Measurements from ENCODE around the gene SEC22A. TPM values are rescaled to one million over a fixed set of nuclear protein-coding genes. Genes with fewer than 3 reads are reported as not detected.

SEC22A gene
- polyA plus RNA-seq, 1 of the 3 experiments (the other 2 are of a cell fraction), result 13.0 TPM

GRCh38 chr3:123301331-123302184, 99.8 kb downstream of the SEC22A start:
- no peak overlapping the region for H3K27ac ChIP-seq (ENCODE audit: low read depth in 2 of 2, low read length in 1 of 2)
- no peak overlapping the region for H2AFZ ChIP-seq (ENCODE audit: low read depth)
- 7% methylated on average over 2 of the region's 4 CpGs for WGBS (ENCODE audit: low lambda C conversion rate)
- TF ChIP-seq JUND (IDR thresholded peaks at IDR 0.05) (no peak), RXRA (IDR thresholded peaks at IDR 0.05; ENCODE audit: borderline replicate concordance, low read depth) (no peak), SMC3 (IDR thresholded peaks at IDR 0.05; ENCODE audit: low read depth, low read length) (no peak), MEF2A (IDR thresholded peaks at IDR 0.05; ENCODE audit: borderline replicate concordance, low read depth) (no peak), FOXJ3 (CRISPR knock-in tag; IDR thresholded peaks at IDR 0.05) (no peak), ELF1 (IDR thresholded peaks at IDR 0.05) (no peak)
- TF ChIP-seq, protein P1, sequence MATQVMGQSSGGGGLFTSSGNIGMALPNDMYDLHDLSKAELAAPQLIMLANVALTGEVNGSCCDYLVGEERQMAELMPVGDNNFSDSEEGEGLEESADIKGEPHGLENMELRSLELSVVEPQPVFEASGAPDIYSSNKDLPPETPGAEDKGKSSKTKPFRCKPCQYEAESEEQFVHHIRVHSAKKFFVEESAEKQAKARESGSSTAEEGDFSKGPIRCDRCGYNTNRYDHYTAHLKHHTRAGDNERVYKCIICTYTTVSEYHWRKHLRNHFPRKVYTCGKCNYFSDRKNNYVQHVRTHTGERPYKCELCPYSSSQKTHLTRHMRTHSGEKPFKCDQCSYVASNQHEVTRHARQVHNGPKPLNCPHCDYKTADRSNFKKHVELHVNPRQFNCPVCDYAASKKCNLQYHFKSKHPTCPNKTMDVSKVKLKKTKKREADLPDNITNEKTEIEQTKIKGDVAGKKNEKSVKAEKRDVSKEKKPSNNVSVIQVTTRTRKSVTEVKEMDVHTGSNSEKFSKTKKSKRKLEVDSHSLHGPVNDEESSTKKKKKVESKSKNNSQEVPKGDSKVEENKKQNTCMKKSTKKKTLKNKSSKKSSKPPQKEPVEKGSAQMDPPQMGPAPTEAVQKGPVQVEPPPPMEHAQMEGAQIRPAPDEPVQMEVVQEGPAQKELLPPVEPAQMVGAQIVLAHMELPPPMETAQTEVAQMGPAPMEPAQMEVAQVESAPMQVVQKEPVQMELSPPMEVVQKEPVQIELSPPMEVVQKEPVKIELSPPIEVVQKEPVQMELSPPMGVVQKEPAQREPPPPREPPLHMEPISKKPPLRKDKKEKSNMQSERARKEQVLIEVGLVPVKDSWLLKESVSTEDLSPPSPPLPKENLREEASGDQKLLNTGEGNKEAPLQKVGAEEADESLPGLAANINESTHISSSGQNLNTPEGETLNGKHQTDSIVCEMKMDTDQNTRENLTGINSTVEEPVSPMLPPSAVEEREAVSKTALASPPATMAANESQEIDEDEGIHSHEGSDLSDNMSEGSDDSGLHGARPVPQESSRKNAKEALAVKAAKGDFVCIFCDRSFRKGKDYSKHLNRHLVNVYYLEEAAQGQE (IDR thresholded peaks at IDR 0.05; ENCODE audit: low read depth, low read length), result no peak
- TF ChIP-seq, protein P2, sequence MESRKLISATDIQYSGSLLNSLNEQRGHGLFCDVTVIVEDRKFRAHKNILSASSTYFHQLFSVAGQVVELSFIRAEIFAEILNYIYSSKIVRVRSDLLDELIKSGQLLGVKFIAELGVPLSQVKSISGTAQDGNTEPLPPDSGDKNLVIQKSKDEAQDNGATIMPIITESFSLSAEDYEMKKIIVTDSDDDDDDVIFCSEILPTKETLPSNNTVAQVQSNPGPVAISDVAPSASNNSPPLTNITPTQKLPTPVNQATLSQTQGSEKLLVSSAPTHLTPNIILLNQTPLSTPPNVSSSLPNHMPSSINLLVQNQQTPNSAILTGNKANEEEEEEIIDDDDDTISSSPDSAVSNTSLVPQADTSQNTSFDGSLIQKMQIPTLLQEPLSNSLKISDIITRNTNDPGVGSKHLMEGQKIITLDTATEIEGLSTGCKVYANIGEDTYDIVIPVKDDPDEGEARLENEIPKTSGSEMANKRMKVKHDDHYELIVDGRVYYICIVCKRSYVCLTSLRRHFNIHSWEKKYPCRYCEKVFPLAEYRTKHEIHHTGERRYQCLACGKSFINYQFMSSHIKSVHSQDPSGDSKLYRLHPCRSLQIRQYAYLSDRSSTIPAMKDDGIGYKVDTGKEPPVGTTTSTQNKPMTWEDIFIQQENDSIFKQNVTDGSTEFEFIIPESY (IDR thresholded peaks at IDR 0.05; ENCODE audit: borderline replicate concordance, low read depth), result no peak
- TF ChIP-seq, protein P3, sequence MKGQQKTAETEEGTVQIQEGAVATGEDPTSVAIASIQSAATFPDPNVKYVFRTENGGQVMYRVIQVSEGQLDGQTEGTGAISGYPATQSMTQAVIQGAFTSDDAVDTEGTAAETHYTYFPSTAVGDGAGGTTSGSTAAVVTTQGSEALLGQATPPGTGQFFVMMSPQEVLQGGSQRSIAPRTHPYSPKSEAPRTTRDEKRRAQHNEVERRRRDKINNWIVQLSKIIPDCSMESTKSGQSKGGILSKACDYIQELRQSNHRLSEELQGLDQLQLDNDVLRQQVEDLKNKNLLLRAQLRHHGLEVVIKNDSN (IDR thresholded peaks at IDR 0.05; ENCODE audit: borderline replicate concordance, low read depth), result no peak
- H4K20me1 ChIP-seq (ENCODE audit: insufficient read depth), result no peaks in the 10 kb centered on the region
- CTCF ChIA-PET, result interaction anchor here (1.0 to 1.3 kb wide), 3 partner anchors 13 to 257 kb away, joined by 3 to 5 read pairs (median 4); no protein-coding TSS in a partner anchor
- H3K4me1 ChIP-seq (ENCODE audit: control insufficient read depth in 1 of 2, insufficient read depth in 2 of 2, low read depth in 1 of 2, low read length in 1 of 2), result no peaks in the 10 kb centered on the region
- H3F3A ChIP-seq (replicated peaks; ENCODE audit: insufficient read depth), result no peaks in the 10 kb centered on the region
- H3K4me3 ChIP-seq (ENCODE audit: low read depth in 2 of 2, low read length in 1 of 2), result no peak overlapping the region
- DNase-seq, result no peak
- POLR2A ChIA-PET, result interaction anchor here (1.2 kb wide), 1 partner anchor 8 kb away, joined by 3 read pairs; no protein-coding TSS in a partner anchor
- H3K4me2 ChIP-seq, result no peak overlapping the region
- H3K36me3 ChIP-seq (replicated peaks in 1 of 2; ENCODE audit: control insufficient read depth in 1 of 2, insufficient read depth in 2 of 2, low read length in 1 of 2), result no peaks in the 10 kb centered on the region
- H3K79me2 ChIP-seq (ENCODE audit: insufficient read depth), result no peaks in the 10 kb centered on the region
- no peaks in the 10 kb centered on the region for H3K9me2 ChIP-seq
- H3K27me3 ChIP-seq (ENCODE audit: insufficient read depth), result no peaks in the 10 kb centered on the region; the same call in 1 of the 2 replicates
- H3K9me3 ChIP-seq, result no peaks in the 10 kb centered on the region
- no peak overlapping the region for H3K9ac ChIP-seq

All from SK-N-SH (cell line).